Activated naive CD4-positive, alpha-beta T cell treated with anti-CD3 and anti-CD28 coated beads for 36 hours (primary cell): ENCODE data around the gene RRAS. TPM values are rescaled to one million over a fixed set of nuclear protein-coding genes. Genes with fewer than 3 reads are reported as not detected.
A peak's percentile ranks its signal among the peaks of the same experiment; 100 is the strongest.

Source experiments
- CTCF ChIA-PET: fragments of 350-600 bp; sonication (Branson Sonifier 250); formaldehyde crosslinking; loops from one replicate; lab custom pipeline; 2021; ENCODE audit warnings: antibody characterized with exemption; lab: Charles Lee
- DNase-seq: peaks from one replicate; pipeline ENCODE4 v3.0.0-alpha.2; 2020
- H3K27ac Mint-ChIP-seq: one replicate; pipeline ENCODE4 v1.8.0; 2021; ENCODE audit warnings: mild to moderate bottlenecking, mixed read lengths
- H3K27me3 Mint-ChIP-seq: one replicate; pipeline ENCODE4 v1.8.0; 2021; ENCODE audit warnings: low read depth, mixed read lengths
- H3K36me3 Mint-ChIP-seq: one replicate; pipeline ENCODE4 v1.8.0; 2021; ENCODE audit warnings: low read depth, mixed read lengths
- H3K4me1 Mint-ChIP-seq: one replicate; pipeline ENCODE4 v1.8.0; 2021; ENCODE audit warnings: low read depth, mixed read lengths
- H3K4me3 Mint-ChIP-seq: one replicate; pipeline ENCODE4 v1.8.0; 2021; ENCODE audit warnings: mild to moderate bottlenecking, moderate library complexity, mixed read lengths
- H3K9me3 Mint-ChIP-seq: one replicate; pipeline ENCODE4 v1.8.0; 2021; ENCODE audit warnings: mixed read lengths
- intact Hi-C: fragments of 100-400 bp; cut with micrococcal nuclease; formaldehyde crosslinking; loops from one replicate; pipeline ENCODE4 v1.15.1; 2023
- total RNA-seq, 2 experiments: library from RNA; stranded (reverse); gene quantifications; one replicate each; pipeline ENCODE4 v1.2.3, GENCODE V29; 2021

The RRAS gene
- total RNA-seq, 2 experiments from 2014 or later: 7.2 to 7.8 TPM

GRCh38 chr19:49594993-49595818 lies 44.7 kb downstream of the RRAS start:
- DNase-seq: no peak
- no peak overlapping the region for H3K4me3 Mint-ChIP-seq
- peaks cover 18% of the 10 kb centered on the region for H3K4me1 Mint-ChIP-seq
- CTCF ChIA-PET: interaction anchor here (0.6 kb wide), 1 partner anchor 61 kb away, joined by 3 read pairs; no protein-coding TSS in a partner anchor
- no peaks in the 10 kb centered on the region for H3K27me3 Mint-ChIP-seq
- H3K9me3 Mint-ChIP-seq: no peaks in the 10 kb centered on the region
- H3K36me3 Mint-ChIP-seq: peaks cover 19% of the 10 kb centered on the region
- no peak overlapping the region for H3K27ac Mint-ChIP-seq
- intact Hi-C loops: loop anchor here (5.0 kb wide), 3 partner anchors 217 to 787 kb away; partner anchors contain the start of genes FUZ, POLD1 and PTOV1

- Mint-ChIP-seq H3K27me3 (no peaks in the 10 kb centered on the region), H3K4me3 (peak overlapping the region; percentile 77), H3K27ac (peak overlapping the region; percentile 80), H3K36me3 (peaks cover 13% of the 10 kb centered on the region), H3K4me1 (peaks cover 20% of the 10 kb centered on the region), H3K9me3 (no peaks in the 10 kb centered on the region)
- no peak for DNase-seq
- CTCF ChIA-PET: no interaction called here
- intact Hi-C loops: loop anchor here (5.0 kb wide), 3 partner anchors 218 to 788 kb away; partner anchors contain the start of genes FUZ, POLD1 and PTOV1
These were observed 45.6 kb downstream of the RRAS start for GRCh38 chr19:49594157-49594992.

- Mint-ChIP-seq H3K4me3 (peak overlapping the region; percentile 77), H3K9me3 (no peaks in the 10 kb centered on the region), H3K27me3 (no peaks in the 10 kb centered on the region), H3K27ac (peak overlapping the region; percentile 80), H3K36me3 (peaks cover 13% of the 10 kb centered on the region), H3K4me1 (peaks cover 24% of the 10 kb centered on the region)
- CTCF ChIA-PET: interaction anchor here (0.8 to 0.9 kb wide), 2 partner anchors 15 to 50 kb away, joined by 3 to 4 read pairs; no protein-coding TSS in a partner anchor
- intact Hi-C loops: loop anchor here (1.0 to 5.0 kb wide), 6 partner anchors 47 to 789 kb away; partner anchors contain the start of genes FUZ, POLD1, PTOV1 and RRAS
- DNase-seq: peak; percentile 97
These were observed 46.5 kb downstream of the RRAS start for GRCh38 chr19:49593233-49594113.

- Mint-ChIP-seq H3K36me3 (peaks cover 9% of the 10 kb centered on the region), H3K27ac (peak overlapping the region; percentile 80), H3K27me3 (no peaks in the 10 kb centered on the region), H3K4me3 (peak overlapping the region; percentile 77), H3K9me3 (no peaks in the 10 kb centered on the region), H3K4me1 (peaks cover 25% of the 10 kb centered on the region)
- CTCF ChIA-PET: interaction anchor here (0.8 to 0.9 kb wide), 2 partner anchors 16 to 51 kb away, joined by 3 to 4 read pairs; no protein-coding TSS in a partner anchor
- DNase-seq: peak; percentile 48
- intact Hi-C loops: loop anchor here (1.0 to 5.0 kb wide), 6 partner anchors 48 to 790 kb away; partner anchors contain the start of genes FUZ, POLD1, PTOV1 and RRAS
These were observed 47.3 kb downstream of the RRAS start for GRCh38 chr19:49592486-49593232.

GRCh38 chr19:49591731-49592485 lies 48.0 kb downstream of the RRAS start:
- CTCF ChIA-PET: interaction anchor here (0.6 kb wide), 1 partner anchor 223 kb away, joined by 3 read pairs; no protein-coding TSS in a partner anchor
- Mint-ChIP-seq H3K27me3 (no peaks in the 10 kb centered on the region), H3K4me1 (peaks cover 25% of the 10 kb centered on the region), H3K4me3 (peak overlapping the region; percentile 77), H3K27ac (peak overlapping the region; percentile 85), H3K9me3 (no peaks in the 10 kb centered on the region), H3K36me3 (peaks cover 9% of the 10 kb centered on the region)
- intact Hi-C loops: loop anchor here (2.0 to 5.0 kb wide), 5 partner anchors 31 to 790 kb away; partner anchors contain the start of genes AKT1S1, FUZ, POLD1 and PTOV1
- DNase-seq: peak; percentile 64

GRCh38 chr19:49590971-49591730 lies 48.8 kb downstream of the RRAS start, which contains the start of gene PRR12:
Gene PRR12, plus strand, starts transcription at chr19:49591182. Its CDS starts 473 bp downstream, at chr19:49591655.
- H3K4me3 Mint-ChIP-seq: peak within 1 kb of the TSS; percentile 77
- intact Hi-C loops: loop anchor here (1.0 to 5.0 kb wide), 8 partner anchors 11 to 791 kb away; partner anchors contain the start of genes AKT1S1, BCL2L12, FUZ and IRF3
- H3K36me3 Mint-ChIP-seq: peaks cover 9% of the 10 kb centered on the region
- H3K4me1 Mint-ChIP-seq: peaks cover 25% of the 10 kb centered on the region
- H3K9me3 Mint-ChIP-seq: no peaks in the 10 kb centered on the region
- H3K27ac Mint-ChIP-seq: peak within 1 kb of the TSS; percentile 85
- peak; percentile 81 for DNase-seq
- CTCF ChIA-PET: interaction anchor here (0.6 kb wide), 1 partner anchor 224 kb away, joined by 3 read pairs; no protein-coding TSS in a partner anchor
- H3K27me3 Mint-ChIP-seq: no peaks in the 10 kb centered on the region

- intact Hi-C loops: loop anchor here (1.0 to 5.0 kb wide), 8 partner anchors 10 to 792 kb away; partner anchors contain the start of genes AKT1S1, BCL2L12, FUZ and IRF3
- Mint-ChIP-seq H3K27ac (peak overlapping the region; percentile 85), H3K4me3 (peak overlapping the region; percentile 77), H3K4me1 (peaks cover 25% of the 10 kb centered on the region), H3K27me3 (no peaks in the 10 kb centered on the region), H3K36me3 (peaks cover 9% of the 10 kb centered on the region), H3K9me3 (no peaks in the 10 kb centered on the region)
- CTCF ChIA-PET: no interaction called here
- peak; percentile 96 for DNase-seq
These were observed 49.6 kb downstream of the RRAS start for GRCh38 chr19:49590071-49590970.

- CTCF ChIA-PET: no interaction called here
- Mint-ChIP-seq H3K9me3 (no peaks in the 10 kb centered on the region), H3K4me1 (peaks cover 25% of the 10 kb centered on the region), H3K27me3 (no peaks in the 10 kb centered on the region), H3K36me3 (peaks cover 9% of the 10 kb centered on the region), H3K4me3 (no peak overlapping the region), H3K27ac (no peak overlapping the region)
- no peak for DNase-seq
- intact Hi-C loops: no loop called here
These were observed 50.4 kb downstream of the RRAS start for GRCh38 chr19:49589502-49589905.
